ENCODE measurements around the gene NOD2. TPM values are rescaled to one million over a fixed set of nuclear protein-coding genes. Genes with fewer than 3 reads are reported as not detected.

Gene NOD2
- total and polyA plus RNA-seq, 2 of the 13 experiments (the other 11 are each of a cell fraction or from before 2014, with no cell fraction given): 0.27 to 0.81 TPM

DNA sequence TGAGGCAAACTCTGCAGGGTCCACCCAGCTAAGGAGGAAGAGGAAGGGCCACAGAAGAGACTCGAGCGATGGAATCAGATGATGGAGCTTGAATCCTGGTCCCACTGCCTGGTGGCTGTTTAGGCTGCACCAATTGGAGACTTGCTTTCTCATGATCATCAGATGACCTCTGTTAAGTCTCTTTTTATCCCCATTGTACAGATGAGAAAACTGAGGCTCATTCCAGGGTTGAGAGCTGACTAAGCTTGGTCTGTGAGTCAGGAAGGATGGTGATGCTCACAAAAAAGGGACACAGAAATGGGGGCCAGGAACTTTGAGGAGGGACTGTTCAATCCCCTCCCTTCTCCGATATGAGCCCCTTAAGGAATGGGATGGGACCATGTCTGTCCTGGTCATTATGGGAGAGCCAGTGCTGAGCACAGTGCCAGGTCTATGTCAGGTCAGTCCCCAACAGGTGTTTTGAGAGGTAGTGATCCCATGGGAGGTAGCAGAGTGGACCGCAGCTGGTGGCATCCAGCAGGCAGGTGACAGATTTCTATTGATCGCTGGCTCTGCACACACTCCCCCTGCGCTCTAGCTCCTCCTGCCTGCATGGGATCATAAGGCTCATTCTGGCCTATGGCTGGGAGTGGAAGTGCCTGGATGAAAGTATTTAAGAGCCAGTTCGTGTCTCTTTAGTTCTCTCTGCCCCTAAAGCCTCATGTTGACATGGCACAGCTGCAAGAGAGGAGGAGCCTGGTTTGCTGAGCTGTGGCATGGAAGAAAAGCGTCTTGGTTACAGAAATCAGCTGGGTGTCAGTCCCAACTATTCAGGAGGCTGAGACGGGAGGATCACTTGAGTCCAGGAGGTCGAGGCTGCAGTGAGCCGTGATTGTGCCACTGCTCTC, 39.5 kb upstream of the NOD2 start (continued):
- no peak for TF ChIP-seq HNF4G (IDR thresholded peaks at IDR 0.05; ENCODE audit: borderline replicate concordance, low read depth, low read length)
- no peak for TF ChIP-seq HNF4G (CRISPR knock-in tag; IDR thresholded peaks at IDR 0.05; ENCODE audit: borderline replicate concordance, low read depth)
- TF ChIP-seq ZNF441 (CRISPR knock-in tag; IDR thresholded peaks at IDR 0.05; ENCODE audit: borderline replicate concordance): no peak
- TF ChIP-seq TOPORS (CRISPR knock-in tag; IDR thresholded peaks at IDR 0.05): no peak
- TF ChIP-seq, protein P1, sequence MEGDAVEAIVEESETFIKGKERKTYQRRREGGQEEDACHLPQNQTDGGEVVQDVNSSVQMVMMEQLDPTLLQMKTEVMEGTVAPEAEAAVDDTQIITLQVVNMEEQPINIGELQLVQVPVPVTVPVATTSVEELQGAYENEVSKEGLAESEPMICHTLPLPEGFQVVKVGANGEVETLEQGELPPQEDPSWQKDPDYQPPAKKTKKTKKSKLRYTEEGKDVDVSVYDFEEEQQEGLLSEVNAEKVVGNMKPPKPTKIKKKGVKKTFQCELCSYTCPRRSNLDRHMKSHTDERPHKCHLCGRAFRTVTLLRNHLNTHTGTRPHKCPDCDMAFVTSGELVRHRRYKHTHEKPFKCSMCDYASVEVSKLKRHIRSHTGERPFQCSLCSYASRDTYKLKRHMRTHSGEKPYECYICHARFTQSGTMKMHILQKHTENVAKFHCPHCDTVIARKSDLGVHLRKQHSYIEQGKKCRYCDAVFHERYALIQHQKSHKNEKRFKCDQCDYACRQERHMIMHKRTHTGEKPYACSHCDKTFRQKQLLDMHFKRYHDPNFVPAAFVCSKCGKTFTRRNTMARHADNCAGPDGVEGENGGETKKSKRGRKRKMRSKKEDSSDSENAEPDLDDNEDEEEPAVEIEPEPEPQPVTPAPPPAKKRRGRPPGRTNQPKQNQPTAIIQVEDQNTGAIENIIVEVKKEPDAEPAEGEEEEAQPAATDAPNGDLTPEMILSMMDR (CRISPR knock-in tag; IDR thresholded peaks at IDR 0.05): peak; percentile 62
- TF ChIP-seq SETDB1 (CRISPR knock-in tag; IDR thresholded peaks at IDR 0.05; ENCODE audit: borderline replicate concordance): no peak
- TF ChIP-seq, protein P2, sequence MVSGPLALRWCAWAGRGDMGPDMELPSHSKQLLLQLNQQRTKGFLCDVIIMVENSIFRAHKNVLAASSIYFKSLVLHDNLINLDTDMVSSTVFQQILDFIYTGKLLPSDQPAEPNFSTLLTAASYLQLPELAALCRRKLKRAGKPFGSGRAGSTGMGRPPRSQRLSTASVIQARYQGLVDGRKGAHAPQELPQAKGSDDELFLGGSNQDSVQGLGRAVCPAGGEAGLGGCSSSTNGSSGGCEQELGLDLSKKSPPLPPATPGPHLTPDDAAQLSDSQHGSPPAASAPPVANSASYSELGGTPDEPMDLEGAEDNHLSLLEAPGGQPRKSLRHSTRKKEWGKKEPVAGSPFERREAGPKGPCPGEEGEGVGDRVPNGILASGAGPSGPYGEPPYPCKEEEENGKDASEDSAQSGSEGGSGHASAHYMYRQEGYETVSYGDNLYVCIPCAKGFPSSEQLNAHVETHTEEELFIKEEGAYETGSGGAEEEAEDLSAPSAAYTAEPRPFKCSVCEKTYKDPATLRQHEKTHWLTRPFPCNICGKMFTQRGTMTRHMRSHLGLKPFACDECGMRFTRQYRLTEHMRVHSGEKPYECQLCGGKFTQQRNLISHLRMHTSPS (CRISPR knock-in tag; IDR thresholded peaks at IDR 0.05; ENCODE audit: low read depth): no peak
- no peak for TF ChIP-seq POLR2G (IDR thresholded peaks at IDR 0.05; ENCODE audit: low read depth, low read length)
- TF ChIP-seq ELF4 (CRISPR knock-in tag; IDR thresholded peaks at IDR 0.05; ENCODE audit: borderline replicate concordance): no peak
- no peak for TF ChIP-seq ZNF33B (CRISPR knock-in tag; IDR thresholded peaks at IDR 0.05)
- peak; percentile 13; the same call in 1 of the 2 replicates for TF ChIP-seq SALL1 (CRISPR knock-in tag; IDR thresholded peaks at IDR 0.05)
- TF ChIP-seq, protein P3, sequence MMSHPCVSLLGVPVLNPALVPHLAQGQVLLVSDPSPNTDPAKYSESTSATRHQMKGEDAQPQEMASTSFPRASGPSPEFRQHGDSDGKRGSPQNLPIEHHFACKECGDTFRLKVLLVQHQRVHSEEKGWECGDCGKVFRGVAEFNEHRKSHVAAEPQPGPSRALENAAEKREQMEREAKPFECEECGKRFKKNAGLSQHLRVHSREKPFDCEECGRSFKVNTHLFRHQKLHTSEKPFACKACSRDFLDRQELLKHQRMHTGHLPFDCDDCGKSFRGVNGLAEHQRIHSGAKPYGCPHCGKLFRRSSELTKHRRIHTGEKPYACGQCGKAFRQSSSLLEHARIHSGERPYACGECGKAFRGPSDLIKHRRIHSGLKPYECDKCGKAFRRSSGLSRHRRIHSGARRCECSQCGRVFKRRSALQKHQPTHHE (CRISPR knock-in tag; IDR thresholded peaks at IDR 0.05; ENCODE audit: borderline replicate concordance): no peak
- TF ChIP-seq ONECUT2 (CRISPR knock-in tag; IDR thresholded peaks at IDR 0.05): peak; percentile 85
- TF ChIP-seq, protein P4, sequence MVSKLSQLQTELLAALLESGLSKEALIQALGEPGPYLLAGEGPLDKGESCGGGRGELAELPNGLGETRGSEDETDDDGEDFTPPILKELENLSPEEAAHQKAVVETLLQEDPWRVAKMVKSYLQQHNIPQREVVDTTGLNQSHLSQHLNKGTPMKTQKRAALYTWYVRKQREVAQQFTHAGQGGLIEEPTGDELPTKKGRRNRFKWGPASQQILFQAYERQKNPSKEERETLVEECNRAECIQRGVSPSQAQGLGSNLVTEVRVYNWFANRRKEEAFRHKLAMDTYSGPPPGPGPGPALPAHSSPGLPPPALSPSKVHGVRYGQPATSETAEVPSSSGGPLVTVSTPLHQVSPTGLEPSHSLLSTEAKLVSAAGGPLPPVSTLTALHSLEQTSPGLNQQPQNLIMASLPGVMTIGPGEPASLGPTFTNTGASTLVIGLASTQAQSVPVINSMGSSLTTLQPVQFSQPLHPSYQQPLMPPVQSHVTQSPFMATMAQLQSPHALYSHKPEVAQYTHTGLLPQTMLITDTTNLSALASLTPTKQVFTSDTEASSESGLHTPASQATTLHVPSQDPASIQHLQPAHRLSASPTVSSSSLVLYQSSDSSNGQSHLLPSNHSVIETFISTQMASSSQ (IDR thresholded peaks at IDR 0.05; ENCODE audit: low read depth): no peak
- TF ChIP-seq, protein P4 (CRISPR knock-in tag; IDR thresholded peaks at IDR 0.05; ENCODE audit: borderline replicate concordance): no peak
- TF ChIP-seq, protein P5, sequence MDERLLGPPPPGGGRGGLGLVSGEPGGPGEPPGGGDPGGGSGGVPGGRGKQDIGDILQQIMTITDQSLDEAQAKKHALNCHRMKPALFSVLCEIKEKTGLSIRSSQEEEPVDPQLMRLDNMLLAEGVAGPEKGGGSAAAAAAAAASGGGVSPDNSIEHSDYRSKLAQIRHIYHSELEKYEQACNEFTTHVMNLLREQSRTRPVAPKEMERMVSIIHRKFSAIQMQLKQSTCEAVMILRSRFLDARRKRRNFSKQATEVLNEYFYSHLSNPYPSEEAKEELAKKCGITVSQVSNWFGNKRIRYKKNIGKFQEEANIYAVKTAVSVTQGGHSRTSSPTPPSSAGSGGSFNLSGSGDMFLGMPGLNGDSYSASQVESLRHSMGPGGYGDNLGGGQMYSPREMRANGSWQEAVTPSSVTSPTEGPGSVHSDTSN (CRISPR knock-in tag; IDR thresholded peaks at IDR 0.05): peak; percentile 23; the same call in 1 of the 2 replicates
- TF ChIP-seq ZNF235 (CRISPR knock-in tag; IDR thresholded peaks at IDR 0.05; ENCODE audit: borderline replicate concordance): no peak
- no peak for TF ChIP-seq JARID2 (CRISPR knock-in tag; IDR thresholded peaks at IDR 0.05; ENCODE audit: insufficient replicate concordance)

Measured in HepG2 (cell line).